Stimulated activated CD4-positive, alpha-beta T cell treated with anti-CD3 and anti-CD28 coated beads, Interleukin-1b, Interleukin-23, amount 100 ng/mL, for 48 hours (primary cell): Measurements from ENCODE around the gene WNT5A.

ENCODE experiments used
- DNase-seq: peaks from one replicate; pipeline ENCODE4 v3.0.0-alpha.2; 2020

WNT5A gene

GRCh38 chr3:55480911-55481743 is 6.0 kb downstream of the WNT5A start:
- DNase-seq = no peak

GRCh38 chr3:55477306-55478303 is 9.5 kb downstream of the WNT5A start:
- DNase-seq = no peak

DNA sequence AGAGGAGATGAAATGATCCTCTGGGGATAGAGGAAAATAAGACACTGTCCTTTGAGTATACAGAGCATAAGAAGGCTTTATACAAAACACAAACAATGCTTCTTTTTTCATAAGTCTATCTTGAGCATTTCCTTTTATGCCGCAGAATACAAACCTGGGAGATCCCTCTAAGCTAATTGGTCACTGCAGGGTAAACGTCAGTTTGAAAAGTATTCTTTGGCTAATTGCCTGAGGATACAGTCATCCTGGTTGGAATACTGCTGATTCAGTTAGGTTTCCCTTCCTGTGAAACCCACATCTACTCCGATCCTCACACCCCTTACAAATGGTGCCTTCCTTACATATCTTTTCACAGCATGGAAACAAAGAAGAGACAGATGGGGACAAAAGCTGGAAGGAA is 10.6 kb downstream of the WNT5A start:
- DNase-seq = no peak

DNA sequence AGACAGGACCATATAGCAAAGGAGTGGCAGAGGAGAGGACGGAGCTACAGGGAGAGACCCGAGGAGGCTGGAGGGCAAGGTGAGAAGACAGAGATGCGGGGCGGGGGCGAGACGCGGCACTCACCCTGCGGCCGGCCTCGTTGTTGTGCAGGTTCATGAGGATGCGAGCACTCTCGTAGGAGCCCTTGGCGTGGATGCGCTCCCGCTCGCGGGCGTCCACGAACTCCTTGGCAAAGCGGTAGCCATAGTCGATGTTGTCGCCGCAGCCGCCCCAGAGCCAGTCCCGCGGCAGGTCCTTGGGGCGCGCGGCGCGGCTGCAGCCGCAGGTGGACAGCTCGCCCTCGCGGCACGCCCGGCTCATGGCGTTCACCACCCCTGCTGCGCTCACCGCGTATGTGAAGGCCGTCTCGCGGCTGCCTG is 12.9 kb downstream of the WNT5A start:
- DNase-seq = no peak

- no peak for DNase-seq
These were observed 13.3 kb downstream of the WNT5A start for GRCh38 chr3:55473788-55474187.

GRCh38 chr3:55471522-55472280 is 15.4 kb downstream of the WNT5A start:
- no peak for DNase-seq

GRCh38 chr3:55471084-55471483 is 16.0 kb downstream of the WNT5A start:
- no peak for DNase-seq

DNA sequence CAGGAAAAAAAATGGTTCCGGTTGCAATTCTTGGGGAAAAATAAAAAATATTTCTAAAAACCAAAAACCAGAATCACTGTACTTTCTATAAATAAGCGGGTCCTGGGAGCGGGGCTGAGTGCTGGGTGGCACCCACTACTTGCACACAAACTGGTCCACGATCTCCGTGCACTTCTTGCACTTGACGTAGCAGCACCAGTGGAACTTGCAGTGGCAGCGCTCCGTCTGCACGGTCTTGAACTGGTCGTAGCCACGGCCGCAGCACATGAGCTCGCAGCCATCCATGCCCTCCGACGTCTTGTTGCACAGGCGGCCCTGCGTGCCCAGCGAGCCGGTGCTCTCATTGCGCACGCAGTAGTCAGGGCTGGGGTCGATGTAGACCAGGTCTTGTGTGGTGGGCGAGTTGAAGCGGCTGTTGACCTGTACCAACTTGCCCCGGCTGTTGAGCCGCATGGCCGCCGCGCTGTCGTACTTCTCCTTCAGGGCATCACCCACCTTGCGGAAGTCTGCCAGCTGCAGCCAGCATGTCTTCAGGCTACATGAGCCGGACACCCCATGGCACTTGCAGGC is 17.1 kb downstream of the WNT5A start:
- DNase-seq = no peak

GRCh38 chr3:55468251-55468650 is 18.9 kb downstream of the WNT5A start:
- DNase-seq = no peak

DNA sequence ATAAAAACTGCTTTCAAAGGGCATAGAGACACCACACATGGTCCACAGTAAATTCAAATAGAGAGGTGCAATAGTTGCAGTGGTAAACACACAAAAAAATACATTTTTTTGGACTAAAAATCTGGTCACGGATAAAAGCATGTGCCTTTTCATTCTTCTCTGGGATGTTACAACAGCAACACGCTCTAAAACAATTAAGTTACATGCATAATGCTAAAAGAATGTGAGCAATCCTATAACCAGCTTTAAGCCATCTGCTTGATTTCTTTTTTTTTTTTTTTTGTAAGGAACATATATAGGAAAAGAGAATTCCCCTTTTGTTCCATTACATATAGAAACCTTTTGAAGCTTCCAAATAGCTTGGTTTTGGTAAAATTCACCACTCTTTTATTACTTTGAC is 20.0 kb downstream of the WNT5A start:
- DNase-seq = no peak

DNA sequence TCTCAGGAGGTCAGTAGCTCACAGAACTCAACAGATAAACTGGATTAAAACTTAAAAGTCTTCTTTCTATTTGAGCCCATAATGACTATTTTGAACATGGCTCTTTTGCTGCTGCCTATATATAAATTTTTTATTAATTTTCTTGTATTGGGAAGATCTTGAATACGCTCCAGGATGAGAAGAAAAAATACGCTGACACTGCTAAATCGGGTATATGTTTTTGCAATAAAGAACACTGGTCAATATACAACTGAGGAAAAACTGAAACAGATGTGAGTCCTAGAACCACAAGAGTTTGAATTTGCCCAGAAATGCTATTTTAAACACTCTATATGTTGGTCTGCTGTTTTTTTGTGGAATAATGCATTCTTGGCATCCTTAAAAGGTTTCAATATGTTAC is 20.6 kb downstream of the WNT5A start:
- DNase-seq = no peak

DNA sequence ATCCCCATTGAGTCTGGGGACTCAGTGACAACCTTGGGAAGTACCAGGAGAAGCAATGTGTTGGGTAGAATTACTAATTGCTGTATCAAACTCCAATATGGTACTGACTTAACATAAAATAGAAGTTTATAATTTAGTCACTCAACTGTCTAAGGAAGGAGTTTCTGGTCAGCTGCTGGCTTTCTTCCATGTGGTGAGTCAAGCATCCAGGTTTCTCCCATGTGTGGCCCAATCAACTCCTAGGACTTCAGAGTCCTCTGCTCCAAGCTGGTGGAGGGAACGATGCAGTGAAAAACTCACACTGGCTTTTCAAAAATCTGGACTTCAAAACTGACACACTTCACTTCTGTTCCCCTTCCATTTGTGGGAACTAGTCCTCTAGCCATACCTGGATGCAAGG is 25.2 kb downstream of the WNT5A start:
- no peak for DNase-seq

DNA sequence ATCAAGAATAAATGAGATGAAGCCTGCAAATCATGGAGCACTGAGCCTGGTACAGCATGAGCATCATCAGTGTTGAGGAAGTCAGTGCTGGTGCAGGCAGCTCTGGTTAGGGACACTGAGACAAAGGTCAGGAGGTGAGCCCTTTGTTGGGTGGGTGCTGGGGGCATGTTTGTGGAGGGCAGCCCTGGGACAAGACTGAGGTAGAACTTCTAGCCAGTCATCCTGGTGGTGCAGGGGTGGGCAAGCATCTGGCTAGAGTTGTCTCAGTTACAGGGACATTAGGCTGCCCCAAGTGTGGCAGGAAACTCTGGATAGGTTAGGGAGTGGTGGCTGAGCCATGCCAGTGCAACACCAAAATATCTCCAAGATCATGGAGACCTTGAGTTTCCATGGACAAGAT is 27.3 kb downstream of the WNT5A start:
- DNase-seq = no peak

DNA sequence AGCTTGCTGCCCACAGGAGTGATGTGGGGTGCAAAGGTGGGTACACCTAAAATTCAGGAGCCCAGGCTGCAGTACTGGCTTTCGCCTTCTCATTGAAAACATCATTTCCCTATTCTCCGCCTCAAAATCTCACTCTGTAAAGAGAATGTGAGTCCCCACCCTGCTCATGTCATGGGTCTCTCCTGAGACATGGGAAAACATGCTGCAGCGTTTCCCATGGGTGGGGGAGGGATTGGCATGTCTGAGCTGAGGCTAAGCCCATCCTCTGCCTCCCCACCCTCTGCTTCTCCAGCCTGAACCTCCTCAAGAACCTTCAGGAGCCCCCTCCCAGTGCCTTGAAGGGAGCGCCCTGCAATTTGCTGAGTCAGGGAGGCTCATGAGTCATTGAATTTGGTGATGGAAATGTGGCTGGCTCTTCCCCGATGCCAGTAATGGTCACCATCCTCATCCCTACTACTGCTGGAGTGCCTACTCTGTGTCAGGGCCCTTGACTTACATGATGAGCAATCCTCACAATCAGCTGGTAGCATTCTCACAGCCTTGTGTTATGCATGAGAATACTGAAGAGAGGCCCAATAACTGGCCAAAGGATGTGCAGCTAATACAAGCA is 28.8 kb downstream of the WNT5A start:
- DNase-seq = no peak

GRCh38 chr3:55455915-55456314 is 31.2 kb downstream of the WNT5A start:
- no peak for DNase-seq

- DNase-seq = no peak
These were observed 32.5 kb downstream of the WNT5A start for GRCh38 chr3:55454611-55455010.

- DNase-seq = no peak
These were observed 33.1 kb downstream of the WNT5A start for GRCh38 chr3:55453886-55454496.

DNA sequence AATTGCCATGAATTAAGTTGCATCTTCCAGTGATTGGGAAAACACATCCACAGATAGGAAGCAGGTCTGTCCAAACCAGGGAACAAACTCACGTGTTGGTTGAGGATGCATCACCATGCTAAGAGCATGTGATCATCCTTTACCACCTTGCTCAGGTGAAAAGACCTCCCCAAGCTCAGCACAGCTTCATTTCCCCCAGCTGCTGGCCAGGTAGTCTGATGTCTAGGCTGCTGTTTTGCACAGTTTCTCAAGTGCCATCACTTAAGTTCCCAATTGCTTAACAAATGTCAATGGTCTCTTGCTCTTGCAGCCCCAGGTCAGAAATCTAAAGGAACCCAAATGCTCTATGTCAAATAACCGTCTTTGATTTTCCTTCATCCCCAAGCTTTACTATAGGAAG is 34.2 kb downstream of the WNT5A start:
- DNase-seq = no peak

DNA sequence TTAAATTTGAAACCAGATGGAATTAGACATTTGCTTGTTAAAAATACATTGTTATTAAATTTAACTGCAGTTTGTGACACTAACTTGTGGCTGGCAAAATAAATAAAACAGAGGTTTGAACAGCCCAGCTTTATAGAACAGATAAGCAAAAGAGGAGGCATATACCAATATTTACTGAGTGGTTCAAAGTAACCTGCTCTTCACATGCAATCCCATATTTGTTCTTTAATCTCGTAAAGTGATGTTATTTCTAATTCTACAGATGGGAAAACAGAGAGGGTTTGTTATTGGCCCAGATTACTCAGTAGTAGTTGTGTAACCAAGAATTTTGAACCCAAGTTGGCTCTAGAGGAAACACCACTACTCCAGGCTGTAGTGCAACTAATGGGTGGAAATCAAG is 37.6 kb downstream of the WNT5A start:
- DNase-seq = no peak

DNA sequence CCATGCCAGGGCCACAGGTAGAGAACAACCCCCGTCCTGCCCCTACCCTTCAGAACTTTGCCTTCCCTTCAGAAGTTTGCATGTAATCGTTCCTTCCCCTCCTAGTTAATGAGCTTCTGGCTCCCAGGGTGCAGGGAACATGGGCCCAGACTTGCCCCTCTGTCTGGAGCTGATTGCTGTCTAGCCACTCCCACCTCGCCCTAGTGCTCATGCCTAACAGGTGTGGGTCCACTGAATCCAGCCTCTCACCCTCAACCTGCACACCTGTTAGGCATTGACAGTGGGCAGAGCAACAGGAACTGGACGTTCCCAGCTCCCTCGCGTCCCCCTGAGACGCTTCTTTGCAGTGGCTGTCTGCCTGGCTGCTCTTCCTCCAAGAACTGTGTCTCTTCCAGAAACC is 40.3 kb downstream of the WNT5A start:
- no peak for DNase-seq

GRCh38 chr3:55445551-55445950 is 41.6 kb downstream of the WNT5A start:
- DNase-seq = no peak

DNA sequence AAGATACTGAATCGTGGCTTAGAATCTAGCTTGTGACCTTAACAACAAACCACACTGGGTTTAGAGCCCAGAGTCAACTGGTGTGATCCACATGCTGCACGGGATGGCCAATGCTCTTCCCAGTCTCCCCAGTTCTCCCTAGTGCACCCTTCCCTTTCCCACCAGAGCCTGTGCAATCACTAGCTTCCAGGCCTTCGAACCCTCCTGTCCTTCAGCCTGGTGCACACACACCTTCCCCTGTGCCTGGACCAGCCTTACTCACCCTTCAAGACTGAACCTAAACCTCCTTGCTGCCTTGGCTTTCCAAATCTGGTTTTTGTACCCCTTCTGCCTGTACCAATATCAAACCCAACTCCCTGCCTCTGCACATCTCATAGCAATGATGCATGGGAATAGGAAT is 43.8 kb downstream of the WNT5A start:
- DNase-seq = no peak
